Hepatocyte (in vitro differentiated cells): ENCODE results near the gene EPSTI1. TPM values are rescaled to one million over a fixed set of nuclear protein-coding genes. Genes with fewer than 3 reads are reported as not detected.
A peak's percentile ranks its signal among the peaks of the same experiment; 100 is the strongest.
"Not testable (repeated sequence)": the region's sequence is repeated elsewhere in the genome, so short reads cannot be mapped to it uniquely, and the experiment has no call there.

Experiments used
- DNase-seq: peaks from one replicate; pipeline ENCODE4 v3.0.0-alpha.2; 2016; ENCODE audit warnings: low spot score
- H2AFZ ChIP-seq: fragments of 200-600 bp; sonication (generic); 2 replicates; pipeline ENCODE4 v1.6.0; 2016; ENCODE audit warnings: antibody characterized with exemption, mild to moderate bottlenecking
- H3K27ac ChIP-seq: fragments of 200-600 bp; sonication (generic); 2 replicates; pipeline ENCODE4 v1.5.1; 2016; ENCODE audit warnings: mild to moderate bottlenecking
- H3K27me3 ChIP-seq: fragments of 200-600 bp; sonication (generic); 2 replicates; pipeline ENCODE4 v1.6.1; 2016
- H3K36me3 ChIP-seq: fragments of 200-600 bp; sonication (generic); replicated peaks from 2 replicates; pipeline ENCODE4 v1.5.1; 2016; ENCODE audit warnings: low read depth; ENCODE audit not compliant: insufficient read depth
- H3K4me1 ChIP-seq: fragments of 200-600 bp; sonication (generic); 2 replicates; pipeline ENCODE4 v1.5.1; 2016; ENCODE audit warnings: mild to moderate bottlenecking, moderate library complexity; ENCODE audit not compliant: insufficient read depth
- H3K4me2 ChIP-seq: fragments of 200-600 bp; sonication (generic); 2 replicates; pipeline ENCODE4 v1.6.0; 2016
- H3K4me3 ChIP-seq: fragments of 200-600 bp; sonication (generic); 2 replicates; pipeline ENCODE4 v1.5.1; 2016; ENCODE audit warnings: mild to moderate bottlenecking
- H3K79me2 ChIP-seq: fragments of 200-600 bp; sonication (generic); 2 replicates; pipeline ENCODE4 v1.6.0; 2017; ENCODE audit warnings: mild to moderate bottlenecking
- H3K9me2 ChIP-seq: fragments of 200-600 bp; sonication (generic); replicated peaks from 2 replicates; pipeline ENCODE4 v1.6.0; 2017; ENCODE audit warnings: mild to moderate bottlenecking; ENCODE audit not compliant: insufficient read depth
- H3K9me3 ChIP-seq: fragments of 200-600 bp; sonication (generic); 2 replicates; pipeline ENCODE4 v1.5.1; 2016; ENCODE audit warnings: low read depth, mild to moderate bottlenecking
- H4K20me1 ChIP-seq: fragments of 200-600 bp; sonication (generic); 2 replicates; pipeline ENCODE4 v1.6.0; 2016; ENCODE audit warnings: mild to moderate bottlenecking; ENCODE audit not compliant: insufficient read depth, poor library complexity, severe bottlenecking
- CTCF ChIP-seq: fragments of 200-600 bp; sonication (generic); IDR thresholded peaks from 2 replicates; pipeline ENCODE4 v1.5.1; 2016; ENCODE audit warnings: antibody characterized with exemption, mild to moderate bottlenecking; ENCODE audit not compliant: poor library complexity
- EZH2 ChIP-seq: fragments of 200-600 bp; sonication (generic); IDR thresholded peaks from 2 replicates; pipeline ENCODE4 v1.6.1; 2016; ENCODE audit warnings: antibody characterized with exemption, mild to moderate bottlenecking, borderline replicate concordance
- EZH2phosphoT487 ChIP-seq: fragments of 200-600 bp; sonication (generic); IDR thresholded peaks from one replicate; pipeline ENCODE4 v1.6.1; 2018; ENCODE audit warnings: antibody characterized with exemption, mild to moderate bottlenecking, low read depth, moderate library complexity; ENCODE audit not compliant: unreplicated experiment, severe bottlenecking
- WGBS: methylation state at CpG from one replicate; pipeline ENCODE4 v1.1.6; 2016; ENCODE audit warnings: low lambda C conversion rate; ENCODE audit errors: missing lambda C conversion rate; 5-methylcytosine and 5-hydroxymethylcytosine counted together
- polyA plus RNA-seq: library from polyadenylated mRNA; unstranded; fragments of >200 nt; fragmentation: Nextera tagmentation; extraction: Ambion mirVana; gene quantifications from 2 replicates; pipeline ENCODE4 v1.2.1, GENCODE V29; 2016
- total RNA-seq: library from RNA; depleted of rRNA; stranded (reverse); fragments of >200 nt; gene quantifications from 2 replicates; pipeline ENCODE4 v1.2.3, GENCODE V29; 2014

The EPSTI1 gene
- total and polyA plus RNA-seq, 2 experiments from 2014 or later, result 24.5 to 31.0 TPM

- Histone ChIP-seq H3K27me3 (no peaks in the 10 kb centered on the region), H4K20me1 (no peaks in the 10 kb centered on the region), H3K4me3 (peak overlapping the region; percentile 65), H3K9me2 (no peaks in the 10 kb centered on the region), H2AFZ (peak overlapping the region; percentile 80), H3K27ac (peak overlapping the region; percentile 97), H3K4me2 (peak overlapping the region; percentile 91), H3K9me3 (no peaks in the 10 kb centered on the region), H3K4me1 (peaks cover 11% of the 10 kb centered on the region), H3K36me3 (no peaks in the 10 kb centered on the region), H3K79me2 (peaks cover 16% of the 10 kb centered on the region)
- no peak for DNase-seq
- 62% methylated on average over 4 of the region's 4 CpGs for WGBS
- TF ChIP-seq EZH2phosphoT487 (no peak), CTCF (no peak), EZH2 (no peak)
These were observed 702 bp upstream of the EPSTI1 start for GRCh38 chr13:42992764-42993122.

GRCh38 chr13:42991233-42991897, 676 bp downstream of the EPSTI1 start:
- peak overlapping the region; percentile 97 for H3K27ac ChIP-seq
- H3K9me3 ChIP-seq, H3K36me3 ChIP-seq, DNase-seq, H3K9me2 ChIP-seq, H3K27me3 ChIP-seq, H4K20me1 ChIP-seq: not testable (repeated sequence)
- peak overlapping the region; percentile 80 for H2AFZ ChIP-seq
- peaks cover 11% of the 10 kb centered on the region for H3K4me1 ChIP-seq
- 76% methylated on average over 15 of the region's 15 CpGs for WGBS
- H3K4me3 ChIP-seq, result peak overlapping the region; percentile 65
- peak overlapping the region; percentile 91 for H3K4me2 ChIP-seq
- peaks cover 21% of the 10 kb centered on the region for H3K79me2 ChIP-seq

GRCh38 chr13:42990291-42991232, 1.5 kb downstream of the EPSTI1 start:
- no peaks in the 10 kb centered on the region for H4K20me1 ChIP-seq
- H3K27me3 ChIP-seq, result no peaks in the 10 kb centered on the region
- DNase-seq, result peak; percentile 30
- H3K27ac ChIP-seq, result peak overlapping the region; percentile 97
- H3K4me1 ChIP-seq, result peaks cover 15% of the 10 kb centered on the region
- H3K36me3 ChIP-seq, result no peaks in the 10 kb centered on the region
- peak overlapping the region; percentile 91 for H3K4me2 ChIP-seq
- H2AFZ ChIP-seq, result no peak overlapping the region
- WGBS, result 45% methylated on average over 10 of the region's 10 CpGs
- no peak for TF ChIP-seq EZH2
- no peak for TF ChIP-seq EZH2phosphoT487
- TF ChIP-seq CTCF, result no peak
- peak overlapping the region; percentile 65 for H3K4me3 ChIP-seq
- H3K9me2 ChIP-seq, result no peaks in the 10 kb centered on the region
- H3K79me2 ChIP-seq, result peaks cover 21% of the 10 kb centered on the region
- H3K9me3 ChIP-seq, result no peaks in the 10 kb centered on the region

- Histone ChIP-seq H3K4me2 (no peak overlapping the region), H3K4me3 (no peak overlapping the region), H2AFZ (no peak overlapping the region), H3K36me3 (no peaks in the 10 kb centered on the region), H3K27me3 (no peaks in the 10 kb centered on the region), H3K4me1 (peaks cover 30% of the 10 kb centered on the region), H3K9me3 (no peaks in the 10 kb centered on the region), H3K79me2 (peaks cover 19% of the 10 kb centered on the region), H3K9me2 (no peaks in the 10 kb centered on the region), H4K20me1 (no peaks in the 10 kb centered on the region), H3K27ac (peak overlapping the region; percentile 89)
- WGBS, result 81% methylated on average over 7 of the region's 7 CpGs
- DNase-seq, result no peak
- TF ChIP-seq EZH2phosphoT487 (no peak), EZH2 (no peak), CTCF (no peak)
These were observed 5.9 kb downstream of the EPSTI1 start for GRCh38 chr13:42986176-42986574.
